Heart left ventricle (tissue), 16 donors: Measurements from ENCODE around the gene PTPRJ. TPM values are rescaled to one million over a fixed set of nuclear protein-coding genes. Genes with fewer than 3 reads are reported as not detected.

ENCODE experiments used
- ATAC-seq, 4 donors: fragments of 200-7000 bp; cut with Tn5 transposase; one replicate each; pipeline ENCODE4 v1.9.1; 2020 to 2022; ENCODE audit warnings: moderate library complexity in 4 of 4, mild to moderate bottlenecking in 3 of 4, moderate number of reproducible peaks in 1 of 4
- DNase-seq, 5 donors: peaks; one replicate each; pipeline ENCODE4 v3.0.0-alpha.2; 2020
- H3K27ac ChIP-seq, 12 donors: fragments of 200-600 bp; sonication (generic) in 4 of 12; one replicate each; pipeline versions ENCODE4 v1.5.0 to v1.8.0; 2016 to 2022; ENCODE audit warnings: mild to moderate bottlenecking in 2 of 12
- H3K27me3 ChIP-seq, 9 donors: fragments of 200-600 bp; sonication (generic) in 2 of 9; one replicate each; pipeline versions ENCODE4 v1.5.1 to v1.8.0; 2016 to 2022; ENCODE audit warnings: mild to moderate bottlenecking in 3 of 9
- H3K36me3 ChIP-seq, 9 donors: fragments of 200-600 bp; sonication (generic) in 2 of 9; one replicate each; pipeline versions ENCODE4 v1.5.0 to v1.8.0; 2018 to 2022; ENCODE audit warnings: mild to moderate bottlenecking in 2 of 9
- H3K4me1 ChIP-seq, 12 donors: fragments of 200-600 bp; sonication (generic) in 4 of 12; one replicate each; pipeline versions ENCODE4 v1.5.0 to v1.8.0; 2016 to 2022; ENCODE audit warnings: mild to moderate bottlenecking in 3 of 12
- H3K4me3 ChIP-seq, 12 donors: fragments of 200-600 bp; sonication (generic) in 4 of 12; one replicate each; pipeline versions ENCODE4 v1.5.0 to v1.8.0; 2017 to 2022; ENCODE audit warnings: mild to moderate bottlenecking in 9 of 12, moderate library complexity in 4 of 12
- H3K9me3 ChIP-seq, 12 donors: fragments of 200-600 bp; sonication (generic) in 4 of 12; one replicate each; pipeline versions ENCODE4 v1.5.0 to v1.8.0; 2016 to 2022; ENCODE audit warnings: mild to moderate bottlenecking in 1 of 12
- POLR2A ChIP-seq, 2 donors: fragments of 450-650 bp; IDR thresholded peaks; one replicate each; pipeline ENCODE4 v1.6.1; 2017; ENCODE audit warnings: antibody characterized with exemption in 2 of 2, mild to moderate bottlenecking in 2 of 2, moderate library complexity in 2 of 2
- WGBS, 4 donors: extraction: QIAGEN DNeasy Blood & Tissue Kit in 2 of 4; methylation state at CpG; one replicate each; pipeline versions ENCODE4 v1.1.5 to v1.1.7; 2013 to 2018; 5-methylcytosine and 5-hydroxymethylcytosine counted together
- intact Hi-C, 10 donors: fragments of 100-400 bp; cut with DNase I; formaldehyde crosslinking; loops; one replicate each; pipeline versions ENCODE4 v1.11.1 to v1.14.2; 2022
- polyA plus RNA-seq, 2 donors: library from polyadenylated mRNA; stranded (reverse); fragments of 200-250 nt; gene quantifications; one replicate each; pipeline ENCODE4 v1.2.3, GENCODE V29; 2013
- total RNA-seq, 9 donors: library from RNA; depleted of rRNA in 2 of 9; stranded (reverse); fragments of >200 nt in 2 of 9; fragmentation: NEBNext Ultra II Directional in 3 of 9; extraction: Animal tissue kit (Norgen Biotek cat#: 25700) in 3 of 9; gene quantifications; one replicate each; pipeline versions ENCODE4 v1.1.0 to v1.2.4, GENCODE V29; 2016 to 2023
- TF ChIP-seq, protein P1 (sequence below), 12 donors: fragments of 200-600 bp; sonication (generic) in 4 of 12; IDR thresholded peaks; one replicate each; pipeline versions ENCODE4 v1.5.0 to v1.8.0; 2018 to 2022; ENCODE audit warnings: antibody characterized with exemption in 12 of 12, mild to moderate bottlenecking in 5 of 12
- donor health status: ischemic (EF 13 %, LVEDD 7.1; RV severe dilation, severe dysfunction).
- donor health status: healthy with polysubstance abuse.
- donor health status: DM: no; HTN: yes; CAD: no.
- donor health status: DM: no; HTN: no; CAD: no.
- donor health status: ischemic (EF 25% LVEDD 6.9; RV normal size, moderate dysfunction).
- donor health status: ischemic (EF 25% LVEDD 5.7; RV mildly dilated, moderate dysfunction).
- donor health status: healthy.
- donor health status: DM: yes; HTN: yes; CAD: no.
- donor health status: ischemic (EF 35%, LVEDD 5.7; RV mildly dilated, moderate dysfunction).
- donor health status: nonischemic (EF 11% LVEDD 7.7; RV severe dilation, severe dysfunction).
- donor health status: DM: yes; HTN: yes; CAD: no.
- donor health status: PGD.
- donor health status: ischemic (EF 29% LVEDD 5.4; RV normal size, mild dysfunction).
- donor health status: nonischemic (EF 23%, LVEDD 6.1; RV moderate dilation, normal function).

PTPRJ gene
- total and polyA plus RNA-seq, 11 donors, result 1.2 to 39.0 (median 6.3) TPM

DNA sequence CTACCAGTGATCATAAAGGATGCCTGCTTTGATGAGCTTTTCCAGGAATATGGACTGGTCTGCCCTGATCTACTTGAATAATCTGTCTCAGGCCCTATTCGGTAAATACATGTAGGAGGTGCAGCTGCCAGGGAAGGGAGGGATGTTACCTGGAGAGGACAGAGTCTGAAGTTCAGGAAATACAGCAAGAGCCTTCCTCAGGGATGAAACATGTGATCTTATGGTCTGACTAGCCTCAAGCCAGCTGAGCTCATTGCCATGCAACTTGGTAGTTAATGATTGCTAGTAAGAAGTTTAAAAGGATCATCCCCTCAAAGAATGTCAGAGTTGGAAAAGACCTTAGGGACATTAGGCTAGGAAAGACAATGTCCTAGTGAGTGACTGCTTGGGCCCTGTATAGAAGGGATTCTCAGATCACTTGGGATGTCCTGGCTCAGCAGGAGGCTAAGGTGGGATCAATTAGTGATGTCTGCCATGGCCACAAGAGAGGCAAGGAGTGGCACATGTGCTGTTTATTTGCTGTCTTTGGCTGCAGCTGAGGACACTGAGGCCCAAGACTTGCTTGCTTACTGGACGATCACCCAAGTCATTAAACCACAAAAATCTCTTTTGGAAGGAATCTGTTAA is 18.5 kb downstream of the PTPRJ start:
- Histone ChIP-seq H3K9me3 (no peaks in the 10 kb centered on the region), H3K4me1 (peaks cover 0 to 82% (median 8%) of the 10 kb centered on the region in 12 donors), H3K27me3 (no peaks in the 10 kb centered on the region), H3K27ac (peak overlapping the region in 1 of 12 donors; percentile 69), H3K36me3 (no peaks in the 10 kb centered on the region), H3K4me3 (no peak overlapping the region)
- ATAC-seq, result no peak
- intact Hi-C loops, result no loop called here
- WGBS, 4 donors, result 79 to 92% (median 87%) methylated on average over 2 of the region's 2 CpGs
- DNase-seq, result no peak
- no peak for TF ChIP-seq POLR2A (IDR thresholded peaks at IDR 0.05)
- TF ChIP-seq, protein P1, sequence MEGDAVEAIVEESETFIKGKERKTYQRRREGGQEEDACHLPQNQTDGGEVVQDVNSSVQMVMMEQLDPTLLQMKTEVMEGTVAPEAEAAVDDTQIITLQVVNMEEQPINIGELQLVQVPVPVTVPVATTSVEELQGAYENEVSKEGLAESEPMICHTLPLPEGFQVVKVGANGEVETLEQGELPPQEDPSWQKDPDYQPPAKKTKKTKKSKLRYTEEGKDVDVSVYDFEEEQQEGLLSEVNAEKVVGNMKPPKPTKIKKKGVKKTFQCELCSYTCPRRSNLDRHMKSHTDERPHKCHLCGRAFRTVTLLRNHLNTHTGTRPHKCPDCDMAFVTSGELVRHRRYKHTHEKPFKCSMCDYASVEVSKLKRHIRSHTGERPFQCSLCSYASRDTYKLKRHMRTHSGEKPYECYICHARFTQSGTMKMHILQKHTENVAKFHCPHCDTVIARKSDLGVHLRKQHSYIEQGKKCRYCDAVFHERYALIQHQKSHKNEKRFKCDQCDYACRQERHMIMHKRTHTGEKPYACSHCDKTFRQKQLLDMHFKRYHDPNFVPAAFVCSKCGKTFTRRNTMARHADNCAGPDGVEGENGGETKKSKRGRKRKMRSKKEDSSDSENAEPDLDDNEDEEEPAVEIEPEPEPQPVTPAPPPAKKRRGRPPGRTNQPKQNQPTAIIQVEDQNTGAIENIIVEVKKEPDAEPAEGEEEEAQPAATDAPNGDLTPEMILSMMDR (IDR thresholded peaks at IDR 0.05), result no peak

DNA sequence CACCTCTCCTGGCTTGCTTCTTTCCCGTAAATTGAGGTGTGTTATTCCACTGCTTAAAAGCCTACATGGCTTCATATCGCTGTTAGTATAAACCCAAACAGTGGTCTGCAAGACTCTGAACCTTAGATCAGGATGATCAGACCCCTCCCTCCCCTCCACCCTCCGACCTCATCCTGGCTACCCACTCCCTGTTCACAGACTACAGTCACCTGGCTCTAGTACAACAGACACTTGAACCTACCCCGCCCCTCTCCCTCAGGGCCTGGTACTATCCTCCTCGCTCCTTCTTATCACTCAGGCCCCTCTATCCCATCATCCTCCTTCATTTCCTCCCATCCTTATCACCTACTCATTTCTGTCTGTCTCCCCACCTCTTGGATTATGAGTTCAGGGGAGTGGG is 20.1 kb downstream of the PTPRJ start:
- 74 to 81% (median 79%) methylated on average over 5 of the region's 5 CpGs for WGBS, 4 donors
- H3K4me3 ChIP-seq, result no peak overlapping the region
- DNase-seq (no peak), ATAC-seq (peak in 1 of 4 donors; percentile 8)
- peak overlapping the region in 1 of 12 donors; percentile 67 for H3K27ac ChIP-seq
- H3K9me3 ChIP-seq, result no peaks in the 10 kb centered on the region
- H3K4me1 ChIP-seq, result peaks cover 0 to 91% (median 16%) of the 10 kb centered on the region in 12 donors
- H3K27me3 ChIP-seq, result no peaks in the 10 kb centered on the region
- intact Hi-C loops, result loop anchor here in 1 of 10 donors (5.0 kb wide), 1 partner anchor 47 kb away; no protein-coding TSS in a partner anchor
- no peak for TF ChIP-seq POLR2A (IDR thresholded peaks at IDR 0.05)
- no peaks in the 10 kb centered on the region for H3K36me3 ChIP-seq

DNA sequence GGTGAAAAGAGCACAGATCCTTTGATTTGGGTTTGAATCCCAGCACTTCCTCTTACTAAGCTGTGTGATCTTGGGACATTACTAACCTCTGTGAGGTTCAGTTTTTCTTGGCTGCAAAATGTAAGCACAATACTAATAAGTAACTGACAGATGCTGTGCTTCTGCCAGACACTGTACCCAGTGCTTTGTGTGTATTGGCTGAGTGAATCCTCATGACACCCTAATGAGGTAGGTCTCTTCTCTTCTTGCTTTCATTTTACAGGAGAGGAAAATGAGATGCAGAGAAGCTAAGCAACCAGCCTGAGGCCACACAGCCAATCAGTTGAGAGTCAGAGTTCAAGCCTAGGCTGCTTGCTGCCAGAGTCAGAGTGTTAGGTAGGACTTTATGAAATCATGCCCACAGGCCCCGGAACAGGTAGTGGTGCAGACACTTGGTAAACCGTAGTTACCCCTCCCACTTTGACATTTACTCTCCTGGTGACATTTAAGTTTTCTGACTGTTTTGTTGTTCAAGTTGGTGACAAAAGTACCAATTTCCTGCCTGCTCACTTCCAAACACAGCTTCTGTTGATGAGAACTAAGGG is 21.2 kb downstream of the PTPRJ start:
- no peak for DNase-seq
- Histone ChIP-seq H3K4me3 (no peak overlapping the region), H3K4me1 (peaks cover 0 to 93% (median 20%) of the 10 kb centered on the region in 12 donors), H3K9me3 (no peaks in the 10 kb centered on the region), H3K27me3 (no peaks in the 10 kb centered on the region), H3K27ac (peak overlapping the region in 3 of 12 donors; percentile 0 to 66 (median 42)), H3K36me3 (no peaks in the 10 kb centered on the region)
- no peak for TF ChIP-seq POLR2A (IDR thresholded peaks at IDR 0.05)
- TF ChIP-seq, protein P1 (IDR thresholded peaks at IDR 0.05), result no peak
- intact Hi-C loops, result loop anchor here in 1 of 10 donors (5.0 kb wide), 1 partner anchor 46 kb away; no protein-coding TSS in a partner anchor
- WGBS, 4 donors, result 79 to 91% (median 86%) methylated on average over 2 of the region's 2 CpGs
- peak; percentile 27 to 56 (median 44) for ATAC-seq

DNA sequence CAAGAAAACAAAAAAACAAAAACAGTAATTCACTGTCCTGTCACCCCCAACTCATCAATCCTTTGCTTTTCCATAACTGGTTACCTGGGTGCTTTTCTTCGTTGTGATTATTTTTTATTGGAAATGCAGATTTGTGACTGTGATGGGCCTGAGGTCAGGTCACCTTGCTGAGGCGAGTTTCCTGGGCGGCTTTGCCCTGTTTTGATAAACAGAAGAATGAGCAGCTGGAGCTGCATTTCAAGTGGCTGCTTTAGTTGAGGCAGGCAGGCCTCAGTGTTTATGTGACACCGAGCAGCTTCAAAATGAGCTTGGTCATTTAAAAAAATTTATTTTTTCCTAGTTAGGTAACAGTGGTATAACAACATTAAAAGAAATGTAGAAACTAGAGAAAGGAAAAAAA is 22.2 kb downstream of the PTPRJ start:
- DNase-seq, result no peak
- WGBS, 4 donors, result 56 to 82% (median 68%) methylated on average over 4 of the region's 4 CpGs
- intact Hi-C loops, result loop anchor here in 1 of 10 donors (5.0 kb wide), 1 partner anchor 45 kb away; no protein-coding TSS in a partner anchor

More for the DNA sequence above, 22.2 kb downstream of the PTPRJ start:
- Histone ChIP-seq H3K27ac (peak overlapping the region in 4 of 12 donors; percentile 5 to 66 (median 36)), H3K4me1 (peaks cover 0 to 93% (median 26%) of the 10 kb centered on the region in 12 donors), H3K36me3 (no peaks in the 10 kb centered on the region), H3K4me3 (no peak overlapping the region), H3K9me3 (no peaks in the 10 kb centered on the region), H3K27me3 (no peaks in the 10 kb centered on the region)
- no peak for ATAC-seq
- TF ChIP-seq, protein P1 (IDR thresholded peaks at IDR 0.05), result no peak
